Left lung (tissue), 10 donors: Measurements from ENCODE around the gene LIN37. TPM values are rescaled to one million over a fixed set of nuclear protein-coding genes. Genes with fewer than 3 reads are reported as not detected.

Experiments used
- ATAC-seq: fragments of 200-7000 bp; cut with Tn5 transposase; one replicate; pipeline ENCODE4 v1.9.1; 2020; ENCODE audit warnings: moderate library complexity
- DNase-seq, 4 donors: peaks; one replicate each; pipeline ENCODE4 v3.0.0-alpha.2; 2013 to 2020
- H3K27ac ChIP-seq, 2 donors: fragments of 200-600 bp; sonication (generic) in 1 of 2; one replicate each; pipeline versions ENCODE4 v1.5.0 to v1.8.0; 2020 to 2021
- H3K27me3 ChIP-seq, 2 donors: fragments of 200-600 bp; sonication (generic) in 1 of 2; one replicate each; pipeline versions ENCODE4 v1.5.0 to v1.8.0; 2020 to 2021
- H3K36me3 ChIP-seq, 2 donors: fragments of 200-600 bp; sonication (generic) in 1 of 2; one replicate each; pipeline versions ENCODE4 v1.5.0 to v1.8.0; 2020 to 2021
- H3K4me1 ChIP-seq, 2 donors: fragments of 200-600 bp; one replicate each; pipeline ENCODE4 v1.8.0; 2021
- H3K4me3 ChIP-seq, 2 donors: fragments of 200-600 bp; sonication (generic) in 1 of 2; one replicate each; pipeline versions ENCODE4 v1.5.0 to v1.8.0; 2020 to 2021; ENCODE audit warnings: mild to moderate bottlenecking in 1 of 2
- H3K9me3 ChIP-seq, 2 donors: fragments of 200-600 bp; sonication (generic) in 1 of 2; one replicate each; pipeline versions ENCODE4 v1.5.0 to v1.8.0; 2020 to 2021
- intact Hi-C, 2 donors: fragments of 100-400 bp; cut with DNase I; formaldehyde crosslinking; loops; one replicate each; pipeline versions ENCODE4 v1.11.2 to v1.14.2; 2022
- polyA plus RNA-seq, 6 donors: library from polyadenylated mRNA; unstranded; fragments of 120-200 nt; gene quantifications; one replicate each; pipeline ENCODE4 v1.2.1, GENCODE V29; 2013; ENCODE audit not compliant: insufficient read length in 6 of 6
- total RNA-seq, 2 donors: library from RNA; stranded (reverse); fragmentation: NEBNext Ultra II Directional; extraction: Animal tissue kit (Norgen Biotek cat#: 25700); gene quantifications; one replicate each; pipeline ENCODE4 v1.2.1, GENCODE V29; 2021
- TF ChIP-seq, protein P1 (sequence below), 2 donors: fragments of 200-600 bp; sonication (generic) in 1 of 2; IDR thresholded peaks; one replicate each; pipeline versions ENCODE4 v1.5.0 to v1.8.0; 2021; ENCODE audit warnings: antibody characterized with exemption in 2 of 2
- donor health status: DM: no; HTN: yes; CAD: no.
- donor health status: DM: no; HTN: no; CAD: no.

Gene LIN37
- total and polyA plus RNA-seq, 8 donors, result 6.6 to 14.5 (median 11.8) TPM

GRCh38 chr19:35754370-35755130 is 6.2 kb downstream of the LIN37 start:
- TF ChIP-seq, protein P1, sequence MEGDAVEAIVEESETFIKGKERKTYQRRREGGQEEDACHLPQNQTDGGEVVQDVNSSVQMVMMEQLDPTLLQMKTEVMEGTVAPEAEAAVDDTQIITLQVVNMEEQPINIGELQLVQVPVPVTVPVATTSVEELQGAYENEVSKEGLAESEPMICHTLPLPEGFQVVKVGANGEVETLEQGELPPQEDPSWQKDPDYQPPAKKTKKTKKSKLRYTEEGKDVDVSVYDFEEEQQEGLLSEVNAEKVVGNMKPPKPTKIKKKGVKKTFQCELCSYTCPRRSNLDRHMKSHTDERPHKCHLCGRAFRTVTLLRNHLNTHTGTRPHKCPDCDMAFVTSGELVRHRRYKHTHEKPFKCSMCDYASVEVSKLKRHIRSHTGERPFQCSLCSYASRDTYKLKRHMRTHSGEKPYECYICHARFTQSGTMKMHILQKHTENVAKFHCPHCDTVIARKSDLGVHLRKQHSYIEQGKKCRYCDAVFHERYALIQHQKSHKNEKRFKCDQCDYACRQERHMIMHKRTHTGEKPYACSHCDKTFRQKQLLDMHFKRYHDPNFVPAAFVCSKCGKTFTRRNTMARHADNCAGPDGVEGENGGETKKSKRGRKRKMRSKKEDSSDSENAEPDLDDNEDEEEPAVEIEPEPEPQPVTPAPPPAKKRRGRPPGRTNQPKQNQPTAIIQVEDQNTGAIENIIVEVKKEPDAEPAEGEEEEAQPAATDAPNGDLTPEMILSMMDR (IDR thresholded peaks at IDR 0.05), result no peak
- Histone ChIP-seq H3K4me1 (peaks cover 13 to 45% of the 10 kb centered on the region in 2 donors), H3K27me3 (peaks cover 0 to 21% of the 10 kb centered on the region in 2 donors), H3K36me3 (peaks cover 0 to 40% of the 10 kb centered on the region in 2 donors), H3K4me3 (no peak overlapping the region), H3K27ac (no peak overlapping the region), H3K9me3 (no peaks in the 10 kb centered on the region)
- no peak for DNase-seq
- ATAC-seq, result no peak
- intact Hi-C loops, result no loop called here

- peaks cover 0 to 40% of the 10 kb centered on the region in 2 donors for H3K36me3 ChIP-seq
- ATAC-seq (no peak), DNase-seq (no peak)
- H3K9me3 ChIP-seq, result no peaks in the 10 kb centered on the region
- peaks cover 0 to 21% of the 10 kb centered on the region in 2 donors for H3K27me3 ChIP-seq
- H3K27ac ChIP-seq, result peak overlapping the region in 1 of 2 donors; percentile 94
- TF ChIP-seq, protein P1 (IDR thresholded peaks at IDR 0.05), result no peak
- H3K4me3 ChIP-seq, result peak overlapping the region; percentile 21 to 92
- peaks cover 13 to 44% of the 10 kb centered on the region in 2 donors for H3K4me1 ChIP-seq
- intact Hi-C loops, result no loop called here
Observed at GRCh38 chr19:35755131-35755549, 6.8 kb downstream of the LIN37 start.

- ATAC-seq, result peak; percentile 7
- Histone ChIP-seq H3K4me1 (peaks cover 13 to 41% of the 10 kb centered on the region in 2 donors), H3K27me3 (peaks cover 0 to 21% of the 10 kb centered on the region in 2 donors), H3K4me3 (peak overlapping the region; percentile 21 to 92), H3K36me3 (peaks cover 0 to 40% of the 10 kb centered on the region in 2 donors), H3K27ac (peak overlapping the region; percentile 86 to 94), H3K9me3 (no peaks in the 10 kb centered on the region)
- peak in 2 of 4 donors; percentile 69 to 84 for DNase-seq
- intact Hi-C loops, result no loop called here
- TF ChIP-seq, protein P1 (IDR thresholded peaks at IDR 0.05), result no peak
Observed at GRCh38 chr19:35755550-35756376, 7.4 kb downstream of the LIN37 start.

DNA sequence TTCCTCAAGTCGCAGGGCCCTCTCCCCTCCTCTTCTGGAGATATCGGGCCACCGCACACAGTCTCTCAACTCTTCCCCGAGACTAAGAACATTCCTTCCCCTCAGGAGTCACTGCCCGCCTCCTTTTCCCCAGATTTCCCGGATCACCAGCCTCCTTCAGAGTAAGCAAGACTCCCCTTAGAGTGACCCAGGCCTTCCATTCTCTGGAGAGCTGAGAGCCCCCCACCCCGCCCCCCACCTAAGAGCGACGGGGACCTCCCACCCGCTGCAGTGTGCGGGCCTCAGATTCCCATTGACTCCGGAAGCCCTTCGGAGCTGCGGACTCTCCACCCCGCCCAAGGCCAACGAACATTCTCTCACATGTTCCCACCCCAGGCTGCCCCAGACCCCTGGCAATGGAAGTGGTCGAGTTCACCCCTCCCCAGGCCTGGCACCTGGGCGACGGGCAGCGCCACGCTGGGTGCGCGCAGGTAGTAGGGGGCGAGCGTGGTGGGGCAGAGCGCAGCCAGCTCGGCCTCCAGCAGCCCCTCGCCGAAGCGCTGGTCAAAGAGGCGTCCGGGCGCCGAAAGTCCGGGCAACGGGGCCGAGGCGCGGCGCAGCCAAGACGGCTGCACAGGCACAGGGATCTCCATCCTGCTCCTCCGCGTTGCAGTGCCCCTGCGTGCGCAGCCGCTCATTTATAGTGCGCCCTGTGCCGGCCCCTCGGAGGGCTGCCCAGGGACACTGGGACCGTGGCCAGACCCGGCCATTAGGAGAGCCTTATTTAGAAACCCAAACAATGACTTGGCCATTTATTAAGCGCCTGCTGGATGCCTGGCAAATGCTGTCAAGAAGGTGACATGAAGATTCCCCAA is 8.2 kb downstream of the LIN37 start, which contains the start of gene HSPB6:
HSPB6 (minus strand) TSS at position 653 of the 854 bp plus-strand sequence; CDS start at position 632, 21 bp downstream.
- DNase-seq (peak in 3 of 4 donors; percentile 78 to 85 (median 82)), ATAC-seq (peak; percentile 5)
- intact Hi-C loops, result no loop called here

More for the DNA sequence above, 8.2 kb downstream of the LIN37 start, which contains the start of gene HSPB6:
- Histone ChIP-seq H3K36me3 (peaks cover 0 to 38% of the 10 kb centered on the region in 2 donors), H3K4me1 (peaks cover 13 to 41% of the 10 kb centered on the region in 2 donors), H3K4me3 (peak within 1 kb of the TSS; percentile 21 to 92), H3K27me3 (peaks cover 0 to 21% of the 10 kb centered on the region in 2 donors), H3K27ac (peak within 1 kb of the TSS; percentile 94 to 95), H3K9me3 (no peaks in the 10 kb centered on the region)
- TF ChIP-seq, protein P1 (IDR thresholded peaks at IDR 0.05), result no peak
